ENCODE measurements around the gene MTOR. TPM values are rescaled to one million over a fixed set of nuclear protein-coding genes. Genes with fewer than 3 reads are reported as not detected.

MTOR gene
- polyA plus RNA-seq, 4 donors = 33.8 to 49.1 (median 41.6) TPM

DNA sequence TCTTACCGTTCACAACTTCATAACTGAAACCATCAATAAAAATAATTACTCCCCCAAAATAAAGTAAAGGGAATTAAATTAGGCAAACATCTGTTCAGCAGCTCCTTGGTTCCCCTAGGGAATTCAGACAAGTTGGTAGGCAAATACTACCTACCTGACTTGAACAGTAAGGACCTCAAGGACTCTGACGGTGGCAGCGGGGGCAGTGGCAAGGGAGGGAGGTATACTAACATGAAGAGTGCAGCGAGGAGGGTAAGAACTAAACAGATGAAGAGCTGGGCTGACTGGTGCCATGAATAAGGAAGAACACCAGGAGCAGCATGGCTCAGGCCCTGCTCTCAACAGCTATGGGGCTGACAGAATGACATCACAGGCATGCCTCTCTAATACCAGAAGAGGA lies 33.1 kb downstream of the MTOR start:
- DNase-seq (ENCODE audit: low read depth in 4 of 4, low spot score in 2 of 4) = no peak

DNA sequence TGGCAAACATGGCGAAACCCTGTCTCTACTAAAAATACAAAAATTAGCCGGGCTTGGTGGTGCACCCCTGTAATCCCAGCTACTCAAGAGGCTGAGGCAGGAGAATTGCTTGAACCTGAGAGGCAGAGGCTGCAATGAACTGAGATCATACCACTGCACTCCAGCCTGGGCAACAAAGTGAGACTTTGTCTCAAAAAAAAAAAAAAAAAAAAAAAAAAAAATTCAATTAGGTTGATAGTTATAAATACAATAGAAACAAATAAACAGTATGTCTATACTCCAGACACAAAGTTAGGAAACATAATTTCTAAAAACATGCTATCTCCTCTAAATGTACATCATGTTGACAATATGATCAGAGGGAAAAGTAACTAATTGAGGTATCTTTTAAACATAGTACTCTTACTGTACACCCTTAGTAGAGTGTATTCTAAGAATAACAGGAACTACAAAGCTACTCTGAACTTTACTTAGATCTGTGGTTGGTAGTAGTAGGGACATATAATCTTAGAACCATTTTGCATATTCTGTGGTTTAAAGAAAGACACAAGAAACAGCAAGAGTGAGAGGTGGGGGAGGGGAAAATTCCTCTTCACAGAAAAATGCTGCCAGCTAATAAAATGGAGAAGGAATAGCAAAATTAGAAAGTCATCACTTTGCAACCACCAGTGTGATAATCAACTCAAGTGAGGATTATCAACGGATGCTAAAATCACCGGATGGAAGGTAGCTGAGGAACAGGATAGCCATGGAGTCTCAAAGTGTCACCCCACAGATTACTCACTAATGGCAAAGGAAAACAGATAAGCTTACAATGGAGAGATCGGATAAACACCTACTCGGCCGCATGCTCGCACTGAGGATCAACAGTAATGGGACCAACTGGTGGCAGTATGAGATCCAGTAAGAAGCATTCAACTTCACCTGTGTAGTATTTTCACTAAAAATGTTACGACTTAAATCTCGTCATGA lies 35.0 kb downstream of the MTOR start:
- DNase-seq (ENCODE audit: low read depth in 4 of 4, low spot score in 2 of 4) = no peak

DNA sequence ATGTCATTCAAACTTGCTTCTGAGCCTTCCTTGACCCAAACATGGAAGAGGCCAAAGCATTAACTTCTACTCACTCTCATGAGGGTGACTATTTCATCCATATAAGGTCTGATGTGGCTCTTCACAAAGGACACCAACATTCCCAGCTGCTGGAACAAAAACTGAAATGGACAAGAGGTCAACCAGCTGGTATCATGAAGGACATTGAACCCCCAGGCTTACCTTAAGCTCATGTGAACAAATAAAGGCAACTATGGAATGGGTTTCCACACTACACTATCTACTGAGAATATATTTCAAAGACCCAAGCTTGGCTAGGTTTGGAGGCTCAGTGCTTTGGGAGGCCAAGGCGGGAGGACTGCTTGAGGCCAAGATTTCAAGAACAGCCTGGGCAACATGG lies 46.3 kb downstream of the MTOR start:
- no peak for DNase-seq (ENCODE audit: low read depth in 4 of 4, low spot score in 2 of 4)

DNA sequence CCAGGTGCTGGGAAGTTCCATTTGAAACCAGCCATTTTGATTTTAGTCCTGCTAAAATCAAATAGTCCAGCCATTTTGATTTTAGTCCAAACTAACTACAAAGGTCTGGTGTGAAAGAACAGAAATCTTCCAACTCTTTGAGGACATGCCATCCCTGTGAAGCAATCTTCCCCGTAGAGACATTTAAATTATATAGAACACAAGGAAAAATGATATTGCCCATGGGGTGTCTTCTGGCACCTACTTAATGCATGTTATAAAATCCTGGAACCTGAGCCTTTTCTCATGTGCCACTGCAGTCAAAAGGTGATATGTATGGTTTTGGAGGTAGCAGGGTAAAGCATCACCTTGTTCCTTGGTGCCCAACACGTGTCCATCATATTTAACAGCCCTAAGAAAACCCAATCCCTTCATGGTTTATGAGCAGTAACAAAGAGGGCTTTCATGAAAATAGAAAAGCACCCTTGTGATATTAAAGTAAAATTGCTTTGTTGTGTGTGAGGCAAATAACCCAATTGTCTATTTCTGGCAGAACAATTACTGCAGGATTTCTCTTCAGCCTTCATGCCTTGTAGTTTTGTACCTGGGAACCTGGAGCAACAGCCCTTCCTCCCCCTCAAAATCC lies 46.9 kb downstream of the MTOR start:
- DNase-seq (ENCODE audit: low read depth in 4 of 4, low spot score in 2 of 4) = no peak

DNA sequence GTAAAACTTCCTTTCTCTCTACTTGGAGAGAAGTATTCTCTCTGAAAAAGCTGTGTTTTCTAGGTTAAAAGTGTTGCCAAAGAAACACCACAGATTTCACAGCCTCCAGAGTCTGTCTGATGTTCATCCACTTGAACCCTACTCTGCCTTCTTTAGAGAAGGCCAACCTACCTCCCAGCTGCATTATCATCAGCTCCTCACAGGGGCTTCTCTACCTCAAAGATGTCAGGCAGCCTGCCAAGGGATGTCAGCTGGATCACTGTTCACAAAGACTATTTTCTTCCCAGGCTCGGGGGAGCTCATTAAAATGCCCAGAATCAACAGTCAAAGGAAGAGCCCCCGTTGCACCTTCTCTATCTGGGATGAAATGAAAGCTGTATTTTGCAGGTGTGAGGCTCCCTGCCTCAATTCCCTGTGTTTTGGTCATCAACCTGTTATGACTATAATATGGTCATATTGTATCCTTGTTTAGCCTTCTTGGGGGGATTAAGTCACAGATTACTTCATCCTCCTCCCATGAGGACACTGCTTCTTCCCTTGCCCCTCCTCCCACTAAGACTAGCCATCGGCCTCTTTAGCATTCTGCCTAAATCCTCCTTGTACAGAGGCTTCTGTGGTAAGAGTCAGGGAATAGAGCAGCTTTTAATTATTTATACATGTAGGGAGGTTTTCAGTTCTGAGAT lies 47.5 kb downstream of the MTOR start:
- DNase-seq (ENCODE audit: low read depth in 4 of 4, low spot score in 2 of 4) = no peak

DNA sequence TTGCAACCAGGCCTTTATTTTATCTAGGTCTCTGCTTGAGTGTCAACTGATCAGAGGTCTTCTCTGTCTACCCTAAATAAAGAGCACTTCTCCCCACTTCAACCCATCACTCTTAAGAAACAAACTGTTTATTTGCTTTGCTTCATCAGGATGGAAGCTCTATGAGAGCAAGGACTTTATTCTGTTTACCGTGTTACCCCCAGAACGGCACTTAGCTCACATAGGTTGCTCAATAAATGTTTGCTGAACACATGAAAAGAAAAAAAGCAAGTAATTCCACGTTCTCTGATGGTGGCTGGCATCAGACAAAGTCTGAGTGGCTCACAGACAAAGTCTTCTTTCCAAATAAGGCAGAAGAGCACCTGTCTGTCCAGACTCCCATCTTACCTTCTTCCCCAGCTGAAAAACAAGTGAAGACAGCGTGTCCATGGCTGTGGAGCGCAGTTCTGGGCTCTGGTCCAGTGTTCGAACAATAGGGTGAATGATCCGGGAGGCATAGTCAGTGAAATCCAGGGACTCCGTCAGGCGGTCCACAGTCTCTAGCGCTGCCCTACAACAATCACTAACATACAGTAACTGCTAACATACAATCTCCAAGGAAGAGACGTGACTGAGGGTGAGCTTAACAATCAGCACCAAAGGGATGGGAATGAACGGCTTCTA lies 50.3 kb downstream of the MTOR start:
- DNase-seq (ENCODE audit: low read depth in 4 of 4, low spot score in 2 of 4) = no peak

DNA sequence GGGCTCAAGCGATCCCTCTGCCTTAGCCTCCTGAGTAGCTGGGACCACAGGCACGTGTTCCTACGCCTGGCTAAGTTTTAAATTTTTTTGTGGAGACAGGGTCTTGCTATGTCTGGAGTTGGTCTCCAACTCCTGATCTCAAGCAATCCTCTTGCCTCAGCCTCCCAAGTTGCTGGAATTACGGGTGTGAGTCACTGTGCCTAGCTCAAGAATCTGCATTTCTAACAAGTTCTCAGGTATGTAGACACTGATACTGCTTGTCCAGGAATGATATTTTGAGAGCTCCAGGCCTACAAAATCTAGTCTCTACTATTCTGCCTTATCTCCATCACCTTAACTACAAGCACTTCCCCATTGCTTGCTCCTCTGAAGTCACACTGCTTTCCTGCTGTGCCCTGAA lies 50.9 kb downstream of the MTOR start:
- DNase-seq (ENCODE audit: low read depth in 4 of 4, low spot score in 2 of 4) = no peak

DNA sequence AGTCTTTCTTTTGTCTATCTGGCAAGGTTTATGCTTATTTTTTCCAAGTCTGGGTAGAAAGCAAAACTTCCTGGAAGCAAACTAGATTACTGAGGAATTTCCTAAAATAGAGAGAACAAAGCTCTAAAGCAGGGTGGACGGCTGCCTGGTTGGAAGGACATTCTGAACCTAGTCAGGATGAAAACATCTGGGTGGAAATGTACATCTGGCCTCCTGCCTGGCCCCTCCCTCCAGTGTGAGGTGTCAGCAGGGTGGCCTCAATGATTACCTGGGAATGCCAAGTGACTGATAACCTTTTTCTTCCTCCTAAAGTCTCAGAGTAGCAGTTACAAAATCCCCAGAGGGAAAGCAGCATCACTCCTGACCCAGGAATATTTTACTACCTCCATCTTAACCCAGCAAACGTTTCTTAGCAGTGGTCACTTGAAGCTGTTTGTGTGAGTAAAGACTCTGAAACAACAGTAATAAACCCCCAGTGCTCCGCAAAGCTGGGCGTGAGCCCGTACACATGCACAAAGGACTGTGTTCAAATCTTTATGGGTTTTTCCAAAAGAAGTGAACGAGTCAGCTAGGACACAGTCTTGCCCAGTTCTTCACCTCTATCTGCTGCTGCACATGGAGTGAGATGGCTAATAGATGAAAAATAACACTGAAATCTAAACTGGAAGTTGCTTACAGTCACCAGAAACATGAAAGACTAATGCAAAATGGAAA lies 54.3 kb downstream of the MTOR start:
- no peak for DNase-seq (ENCODE audit: low read depth in 4 of 4, low spot score in 2 of 4)

DNA sequence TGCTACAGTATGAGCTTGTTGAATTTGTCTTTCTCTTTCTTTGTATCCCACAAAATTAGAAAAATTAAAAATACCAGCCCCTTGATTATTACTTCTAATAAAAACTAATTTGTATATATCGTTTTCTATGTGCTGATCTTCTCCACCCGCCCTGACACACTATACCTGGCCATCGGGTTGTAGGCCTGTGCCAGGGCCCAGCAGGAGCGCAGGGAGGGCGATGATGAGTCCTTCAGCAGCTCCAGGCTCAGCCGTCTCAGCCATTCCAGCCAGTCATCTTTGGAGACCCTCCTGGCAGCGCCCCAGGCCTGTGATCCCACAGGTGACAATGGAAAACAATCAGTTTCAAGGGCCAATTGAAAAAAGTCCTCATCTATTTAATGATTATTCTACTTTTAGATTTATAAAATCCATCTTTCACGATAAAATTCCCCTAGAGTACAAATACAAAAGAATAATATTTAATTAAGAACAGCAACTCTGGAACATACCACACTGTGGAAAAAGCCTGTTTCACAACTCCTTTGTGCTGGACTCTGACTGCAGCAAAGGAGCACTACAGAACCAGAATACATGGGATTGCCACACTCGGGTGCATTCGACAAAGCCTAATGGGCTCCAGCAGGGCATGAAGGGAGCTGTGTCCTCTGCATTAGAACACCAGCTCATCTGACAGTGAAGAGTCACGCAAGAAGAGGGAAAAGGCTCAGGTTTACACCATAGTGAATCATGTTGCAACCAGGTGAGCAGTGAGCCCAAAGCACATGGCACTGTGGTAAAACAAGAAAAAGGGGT lies 57.8 kb downstream of the MTOR start:
- no peak for DNase-seq (ENCODE audit: low read depth in 4 of 4, low spot score in 2 of 4)

DNA sequence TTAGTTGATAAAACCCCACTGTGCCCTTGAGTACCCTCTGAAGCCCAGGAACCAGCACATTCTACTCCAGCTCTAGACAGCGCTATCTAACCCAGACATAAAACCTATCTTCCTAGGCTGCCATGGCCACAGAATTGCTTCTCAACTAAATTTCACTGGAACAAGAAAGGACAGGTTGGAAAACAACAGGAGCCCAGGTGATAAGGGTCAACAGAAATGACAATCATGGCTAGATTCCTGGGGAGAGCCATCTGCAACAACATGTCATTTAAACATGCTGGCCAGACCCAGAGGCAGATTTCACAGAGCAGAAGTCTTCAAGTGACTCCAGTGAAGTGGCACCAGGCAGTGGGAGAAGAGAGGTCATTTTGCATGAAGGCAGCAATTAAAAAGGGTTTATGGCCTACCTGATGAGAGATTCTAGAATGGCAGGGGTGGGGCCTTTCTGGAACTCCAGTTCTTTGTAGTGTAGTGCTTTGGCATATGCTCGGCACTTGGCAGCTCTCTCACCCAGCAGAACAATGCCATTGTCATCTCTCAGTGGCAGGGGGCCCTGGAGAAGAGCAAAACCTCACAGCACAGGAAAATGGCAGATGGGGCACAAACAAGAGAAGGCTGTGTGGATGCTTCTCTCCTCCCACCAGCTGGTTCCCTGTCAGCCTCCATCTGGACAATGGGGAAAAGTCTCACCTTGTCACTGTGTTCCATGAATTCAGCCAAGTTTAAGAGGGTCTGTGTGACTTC lies 63.3 kb downstream of the MTOR start:
- no peak for DNase-seq (ENCODE audit: low read depth in 4 of 4, low spot score in 2 of 4)

DNA sequence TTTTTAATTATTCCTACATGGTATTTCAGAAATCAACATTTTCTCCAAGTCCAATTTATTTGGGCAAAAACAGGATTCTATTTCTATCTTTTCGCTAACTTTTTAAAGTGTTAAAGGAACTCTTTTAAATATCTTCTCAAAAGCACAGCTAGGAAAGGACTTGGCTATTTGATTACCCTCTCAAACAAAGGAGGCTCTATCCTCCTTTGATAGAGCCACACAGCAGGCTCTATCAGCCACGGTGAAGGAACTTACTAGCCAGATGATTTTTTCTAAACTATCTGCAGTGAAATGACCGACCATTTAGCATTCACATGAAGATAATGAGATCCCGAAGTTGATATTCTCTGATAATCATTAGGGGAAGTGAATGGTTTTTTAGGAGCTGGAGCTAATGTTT lies 64.1 kb downstream of the MTOR start:
- DNase-seq (ENCODE audit: low read depth in 4 of 4, low spot score in 2 of 4) = no peak

DNA sequence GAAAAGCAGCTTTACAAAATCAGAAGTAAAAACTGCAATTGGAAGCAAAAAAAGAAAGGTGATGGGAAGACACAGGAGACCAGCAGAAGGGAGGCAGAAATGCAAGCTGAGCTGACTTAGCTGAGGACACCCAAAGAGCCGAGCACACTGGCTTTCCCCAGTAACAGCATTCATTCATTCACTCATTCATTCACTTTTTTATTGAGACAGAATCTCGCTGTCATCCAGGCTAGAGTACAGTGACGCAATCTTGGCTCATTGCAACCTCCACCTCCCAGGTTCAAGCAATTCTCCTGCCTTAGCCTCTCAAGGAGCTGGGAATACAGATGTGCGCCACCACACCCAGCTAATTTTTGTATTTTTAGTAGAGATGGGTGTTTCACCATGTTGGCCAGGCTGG lies 65.0 kb downstream of the MTOR start:
- DNase-seq (ENCODE audit: low read depth in 4 of 4, low spot score in 2 of 4) = no peak

DNA sequence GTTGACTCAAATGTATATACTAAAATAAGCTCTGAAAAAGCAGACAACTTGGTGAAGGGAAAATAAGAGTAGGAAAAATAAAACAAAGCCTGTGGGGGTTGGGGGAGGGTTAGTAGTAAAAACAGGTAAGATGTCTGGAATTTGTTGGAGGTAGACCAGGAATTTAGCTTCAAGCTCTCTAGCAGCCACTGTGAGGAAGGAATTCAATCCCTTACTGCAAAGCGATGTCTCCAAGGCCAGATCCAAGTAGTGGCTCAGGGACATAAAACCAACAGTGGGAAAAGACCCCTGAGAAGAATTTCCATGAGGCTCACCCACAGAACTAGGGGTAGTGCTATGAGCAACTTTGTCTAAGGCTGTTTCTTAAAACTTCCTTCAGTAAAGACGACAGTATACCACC lies 65.4 kb downstream of the MTOR start:
- DNase-seq (ENCODE audit: low read depth in 4 of 4, low spot score in 2 of 4) = no peak

DNA sequence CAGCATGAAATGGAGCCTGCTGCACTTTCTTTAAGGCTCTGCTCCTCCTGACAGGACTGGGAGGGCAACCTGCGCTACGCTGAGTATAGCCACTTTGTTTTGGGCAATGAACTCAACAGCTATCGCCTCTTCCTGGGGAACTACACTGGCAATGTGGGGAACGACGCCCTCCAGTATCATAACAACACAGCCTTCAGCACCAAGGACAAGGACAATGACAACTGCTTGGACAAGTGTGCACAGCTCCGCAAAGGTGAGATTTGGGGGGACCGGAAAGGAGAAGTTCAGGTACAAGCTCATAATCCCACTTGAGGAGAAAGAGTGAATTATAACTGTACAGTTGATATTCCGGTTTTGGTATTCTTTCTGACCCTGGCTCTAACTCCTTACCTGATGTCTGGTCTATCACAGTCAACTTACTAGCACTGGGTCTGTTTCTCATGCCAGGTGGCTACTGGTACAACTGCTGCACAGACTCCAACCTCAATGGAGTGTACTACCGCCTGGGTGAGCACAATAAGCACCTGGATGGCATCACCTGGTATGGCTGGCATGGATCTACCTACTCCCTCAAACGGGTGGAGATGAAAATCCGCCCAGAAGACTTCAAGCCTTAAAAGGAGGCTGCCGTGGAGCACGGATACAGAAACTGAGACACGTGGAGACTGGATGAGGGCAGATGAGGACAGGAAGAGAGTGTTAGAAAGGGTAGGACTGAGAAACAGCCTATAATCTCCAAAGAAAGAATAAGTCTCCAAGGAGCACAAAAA lies 67.8 kb downstream of the MTOR start:
- no peak for DNase-seq (ENCODE audit: low read depth in 4 of 4, low spot score in 2 of 4)

DNA sequence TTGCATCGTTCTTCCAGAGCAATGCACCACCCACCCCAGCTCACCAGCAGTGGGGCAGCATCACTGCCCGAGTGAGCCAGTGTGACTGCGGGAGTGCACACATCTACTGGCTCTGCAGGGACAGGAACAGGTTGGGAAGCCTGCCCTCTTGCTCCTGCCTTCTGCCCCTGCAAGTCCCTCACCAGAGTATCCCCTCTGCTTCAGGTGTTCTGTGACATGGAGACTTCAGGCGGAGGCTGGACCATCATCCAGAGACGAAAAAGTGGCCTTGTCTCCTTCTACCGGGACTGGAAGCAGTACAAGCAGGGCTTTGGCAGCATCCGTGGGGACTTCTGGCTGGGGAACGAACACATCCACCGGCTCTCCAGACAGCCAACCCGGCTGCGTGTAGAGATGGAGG lies 69.0 kb downstream of the MTOR start:
- no peak for DNase-seq (ENCODE audit: low read depth in 4 of 4, low spot score in 2 of 4)

DNA sequence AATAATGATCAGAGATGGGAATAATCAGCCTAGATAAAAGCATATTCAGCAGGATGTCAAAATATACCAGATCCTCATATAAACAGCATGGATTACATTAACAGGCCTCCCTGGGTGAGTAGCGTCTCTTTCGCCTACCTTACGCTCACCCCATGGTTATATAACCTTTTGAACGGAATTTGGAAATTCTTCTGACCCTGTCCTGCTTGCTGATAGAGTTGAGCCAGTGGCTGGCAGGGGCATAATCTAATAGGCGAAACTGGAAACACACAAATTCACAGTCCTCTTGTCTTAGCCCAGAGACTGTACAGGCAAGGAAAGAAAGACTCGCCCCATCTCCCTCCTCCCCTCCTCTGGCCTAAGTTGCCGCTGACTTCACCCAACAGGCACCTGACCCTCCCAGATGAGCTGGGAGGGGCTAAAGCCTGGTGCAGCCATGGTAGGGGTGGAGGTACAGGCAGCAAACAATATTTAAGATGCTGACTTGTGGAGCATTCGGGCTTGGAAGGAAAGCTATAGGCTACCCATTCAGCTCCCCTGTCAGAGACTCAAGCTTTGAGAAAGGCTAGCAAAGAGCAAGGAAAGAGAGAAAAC lies 73.4 kb downstream of the MTOR start, which contains the start of gene ANGPTL7:
Gene ANGPTL7 (plus strand): TSS at position 498 of the 594 bp plus-strand sequence. CDS start 225 bp downstream, outside the sequence.
- DNase-seq (ENCODE audit: low read depth in 4 of 4, low spot score in 2 of 4) = no peak

DNA sequence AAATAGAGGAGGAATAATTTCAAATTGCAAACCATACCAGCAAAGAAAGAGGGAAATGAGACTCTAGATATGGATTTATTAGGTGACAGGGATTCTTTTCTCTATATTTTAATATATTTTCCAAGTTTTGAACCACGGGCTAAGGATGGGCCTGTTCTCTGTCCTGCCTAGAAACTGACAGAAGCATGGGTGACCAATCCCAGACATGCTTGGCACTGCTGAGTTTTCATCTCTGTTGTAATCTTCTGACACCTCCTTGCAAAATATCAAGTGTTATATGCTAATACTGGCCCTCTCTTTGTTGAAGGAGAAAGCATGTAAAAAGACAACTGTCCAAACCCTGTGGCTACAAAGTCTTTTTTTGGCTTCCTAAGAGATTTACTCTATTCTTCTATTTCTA lies 74.0 kb downstream of the MTOR start:
- DNase-seq (ENCODE audit: low read depth in 4 of 4, low spot score in 2 of 4) = no peak

DNA sequence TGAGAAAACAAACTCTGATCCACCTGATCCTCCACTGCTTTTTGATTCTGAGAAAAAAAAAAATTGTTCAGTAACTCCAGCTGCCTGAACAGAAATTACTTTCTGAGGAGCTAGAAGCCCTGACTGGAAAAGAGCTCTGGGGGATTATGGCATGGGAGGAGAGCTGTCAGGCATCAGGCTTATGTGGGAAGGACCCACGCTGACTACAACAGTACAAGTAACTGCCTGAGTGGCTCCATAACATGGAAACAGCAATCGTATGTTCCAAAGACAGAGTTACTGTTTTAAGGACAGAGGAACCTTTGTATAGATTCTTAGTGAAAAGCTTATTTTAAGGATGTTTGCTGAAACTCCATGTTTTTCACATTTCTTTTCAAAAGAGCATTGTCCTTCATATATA lies 74.4 kb downstream of the MTOR start:
- DNase-seq (ENCODE audit: low read depth in 4 of 4, low spot score in 2 of 4) = no peak

All from left renal cortex interstitium (tissue), 4 donors.